Measurements from ENCODE around the gene NSUN6.

DNA sequence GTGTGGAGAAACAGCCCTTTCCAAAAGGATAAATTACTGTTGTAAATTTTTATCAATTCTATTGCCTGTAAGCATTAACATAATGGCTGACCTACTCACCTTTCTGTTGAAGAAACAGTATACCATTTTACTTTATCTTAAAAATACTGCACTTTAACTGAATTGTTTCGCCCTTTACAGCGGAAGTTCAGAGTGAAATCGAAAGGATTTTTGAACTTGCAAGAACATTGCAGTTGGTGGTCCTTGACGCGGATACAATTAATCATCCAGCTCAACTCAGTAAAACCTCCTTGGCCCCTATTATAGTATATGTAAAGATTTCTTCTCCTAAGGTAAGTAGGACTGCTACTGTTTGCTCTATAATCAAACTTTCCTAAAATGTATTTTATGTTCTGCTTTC is 117.5 kb downstream of the NSUN6 start:
- TF ChIP-seq, protein P1, sequence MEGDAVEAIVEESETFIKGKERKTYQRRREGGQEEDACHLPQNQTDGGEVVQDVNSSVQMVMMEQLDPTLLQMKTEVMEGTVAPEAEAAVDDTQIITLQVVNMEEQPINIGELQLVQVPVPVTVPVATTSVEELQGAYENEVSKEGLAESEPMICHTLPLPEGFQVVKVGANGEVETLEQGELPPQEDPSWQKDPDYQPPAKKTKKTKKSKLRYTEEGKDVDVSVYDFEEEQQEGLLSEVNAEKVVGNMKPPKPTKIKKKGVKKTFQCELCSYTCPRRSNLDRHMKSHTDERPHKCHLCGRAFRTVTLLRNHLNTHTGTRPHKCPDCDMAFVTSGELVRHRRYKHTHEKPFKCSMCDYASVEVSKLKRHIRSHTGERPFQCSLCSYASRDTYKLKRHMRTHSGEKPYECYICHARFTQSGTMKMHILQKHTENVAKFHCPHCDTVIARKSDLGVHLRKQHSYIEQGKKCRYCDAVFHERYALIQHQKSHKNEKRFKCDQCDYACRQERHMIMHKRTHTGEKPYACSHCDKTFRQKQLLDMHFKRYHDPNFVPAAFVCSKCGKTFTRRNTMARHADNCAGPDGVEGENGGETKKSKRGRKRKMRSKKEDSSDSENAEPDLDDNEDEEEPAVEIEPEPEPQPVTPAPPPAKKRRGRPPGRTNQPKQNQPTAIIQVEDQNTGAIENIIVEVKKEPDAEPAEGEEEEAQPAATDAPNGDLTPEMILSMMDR (IDR thresholded peaks at IDR 0.05; ENCODE audit: borderline replicate concordance, extremely low read depth, low read length, poor library complexity, severe bottlenecking) = no peak
- TF ChIP-seq EZH2 (IDR thresholded peaks at IDR 0.05; ENCODE audit: borderline replicate concordance, low read depth, low read length, severe bottlenecking) = no peak

Measured in DND-41 (cell line).